GM23338 (cell line): ENCODE results near the gene NEDD1. TPM values are rescaled to one million over a fixed set of nuclear protein-coding genes. Genes with fewer than 3 reads are reported as not detected.
A peak's percentile ranks its signal among the peaks of the same experiment; 100 is the strongest.

Source experiments
- ATAC-seq: fragments of 200-7000 bp; cut with Tn5 transposase; 3 replicates; pipeline ENCODE4 v1.9.1; 2020
- DNase-seq: peaks from one replicate; pipeline ENCODE4 v3.0.0-alpha.2; 2015; ENCODE audit warnings: low spot score
- H2AFZ ChIP-seq: fragments of 200-600 bp; sonication (generic); 2 replicates; pipeline ENCODE4 v1.8.0; 2016; ENCODE audit warnings: antibody characterized with exemption, mild to moderate bottlenecking, moderate library complexity
- H3F3A ChIP-seq: fragments of 200-600 bp; sonication (generic); replicated peaks from 2 replicates; pipeline ENCODE4 v1.8.0; 2017; ENCODE audit warnings: antibody characterized with exemption, mixed run types, low read depth
- H3K27ac ChIP-seq: fragments of 200-600 bp; sonication (generic); 2 replicates; pipeline ENCODE4 v1.6.1; 2016; ENCODE audit warnings: low read depth
- H3K27me3 ChIP-seq: fragments of 200-600 bp; sonication (generic); 2 replicates; pipeline ENCODE4 v1.8.0; 2016; ENCODE audit warnings: mild to moderate bottlenecking, mixed run types, moderate library complexity; ENCODE audit not compliant: insufficient read depth
- H3K36me3 ChIP-seq: fragments of 200-600 bp; sonication (generic); 2 replicates; pipeline ENCODE4 v1.8.0; 2016; ENCODE audit warnings: mild to moderate bottlenecking; ENCODE audit not compliant: insufficient read depth
- H3K4me1 ChIP-seq: fragments of 200-600 bp; sonication (generic); 2 replicates; pipeline ENCODE4 v1.8.0; 2016; ENCODE audit warnings: mild to moderate bottlenecking, moderate library complexity; ENCODE audit not compliant: insufficient read depth
- H3K4me2 ChIP-seq: fragments of 200-600 bp; sonication (generic); 2 replicates; pipeline ENCODE4 v1.7.1; 2017; ENCODE audit warnings: mixed run types
- H3K4me3 ChIP-seq: fragments of 200-600 bp; sonication (generic); 2 replicates; pipeline ENCODE4 v1.6.1; 2016; ENCODE audit warnings: mixed run types
- H3K79me2 ChIP-seq: fragments of 200-600 bp; sonication (generic); replicated peaks from 2 replicates; pipeline ENCODE4 v1.8.0; 2017; ENCODE audit warnings: mild to moderate bottlenecking; ENCODE audit not compliant: insufficient read depth
- H3K9me2 ChIP-seq: fragments of 200-600 bp; sonication (generic); 2 replicates; pipeline ENCODE4 v1.8.0; 2017; ENCODE audit not compliant: insufficient read depth
- H4K20me1 ChIP-seq: fragments of 200-600 bp; sonication (generic); replicated peaks from 2 replicates; pipeline ENCODE4 v1.8.0; 2017; ENCODE audit warnings: mild to moderate bottlenecking; ENCODE audit not compliant: insufficient read depth
- H3K27ac Mint-ChIP-seq: 2 replicates; pipeline ENCODE4 v1.8.0; 2020; ENCODE audit warnings: inconsistent platforms, mild to moderate bottlenecking, moderate library complexity, mixed read lengths
- H3K27me3 Mint-ChIP-seq: 3 replicates; pipeline ENCODE4 v1.8.0; 2022; ENCODE audit warnings: low read depth, mild to moderate bottlenecking, moderate library complexity, mixed read lengths, inconsistent platforms; ENCODE audit not compliant: insufficient read depth, poor library complexity
- H3K36me3 Mint-ChIP-seq: 3 replicates; pipeline ENCODE4 v1.8.0; 2021; ENCODE audit warnings: low read depth, mild to moderate bottlenecking, inconsistent platforms, moderate library complexity, mixed read lengths
- H3K4me1 Mint-ChIP-seq: 3 replicates; pipeline ENCODE4 v1.8.0; 2020; ENCODE audit warnings: mild to moderate bottlenecking, inconsistent platforms, mixed read lengths
- H3K4me3 Mint-ChIP-seq: 3 replicates; pipeline ENCODE4 v1.8.0; 2021; ENCODE audit warnings: moderate library complexity, mild to moderate bottlenecking, inconsistent platforms, mixed read lengths
- H3K9me3 Mint-ChIP-seq: 3 replicates; pipeline ENCODE4 v1.8.0; 2020; ENCODE audit warnings: moderate library complexity, mild to moderate bottlenecking, inconsistent platforms, mixed read lengths
- CREB1 ChIP-seq: fragments of 250-450 bp; sonication (Bioruptor Pico); IDR thresholded peaks from 2 replicates; pipeline ENCODE4 v1.5.0; 2020; ENCODE audit warnings: low read depth, mild to moderate bottlenecking, moderate library complexity
- CTCF ChIP-seq, 2 experiments: fragments of 200-600 bp in 1 of 2; sonication (generic) in 1 of 2; conservative IDR thresholded peaks; 2 replicates each; pipeline versions ENCODE4 v1.5.1 to v1.6.1; 2016 to 2017; ENCODE audit warnings: antibody characterized with exemption in 2 of 2, low read depth in 2 of 2, mild to moderate bottlenecking in 2 of 2, moderate library complexity in 1 of 2
- ETS1 ChIP-seq: IDR thresholded peaks from 2 replicates; pipeline ENCODE4 v1.6.1; 2016; ENCODE audit warnings: antibody characterized with exemption
- EZH2 ChIP-seq: fragments of 200-600 bp; sonication (generic); IDR thresholded peaks from one replicate; pipeline ENCODE4 v1.8.0; 2017; ENCODE audit warnings: antibody characterized with exemption, mild to moderate bottlenecking, low read depth; ENCODE audit not compliant: unreplicated experiment
- EZH2phosphoT487 ChIP-seq: fragments of 200-600 bp; sonication (generic); IDR thresholded peaks from one replicate; pipeline ENCODE4 v1.8.1; 2018; ENCODE audit warnings: antibody characterized with exemption; ENCODE audit not compliant: unreplicated experiment
- JUNB ChIP-seq: IDR thresholded peaks from one replicate; pipeline ENCODE4 v1.6.1; 2016; ENCODE audit warnings: antibody characterized with exemption; ENCODE audit not compliant: unreplicated experiment
- NANOG ChIP-seq: IDR thresholded peaks from 2 replicates; pipeline ENCODE4 v1.6.1; 2016; ENCODE audit warnings: antibody characterized with exemption, borderline replicate concordance
- POLR2AphosphoS5 ChIP-seq: IDR thresholded peaks from 2 replicates; pipeline ENCODE4 v1.6.1; 2016; ENCODE audit warnings: antibody characterized with exemption, low read depth
- REST ChIP-seq: IDR thresholded peaks from one replicate; pipeline ENCODE4 v1.6.1; 2018; ENCODE audit warnings: antibody characterized with exemption; ENCODE audit not compliant: unreplicated experiment
- STAT1 ChIP-seq: IDR thresholded peaks from one replicate; pipeline ENCODE4 v1.6.1; 2016; ENCODE audit warnings: antibody characterized with exemption; ENCODE audit not compliant: unreplicated experiment
- ZNF114 ChIP-seq: fragments of 250-450 bp; sonication (Bioruptor Pico); IDR thresholded peaks from 2 replicates; pipeline ENCODE4 v1.5.0; 2020; ENCODE audit warnings: mild to moderate bottlenecking, moderate library complexity
- ZNF331 ChIP-seq: fragments of 250-450 bp; sonication (Bioruptor Pico); IDR thresholded peaks from 2 replicates; pipeline ENCODE4 v1.5.0; 2020; ENCODE audit warnings: low read depth, mild to moderate bottlenecking, moderate library complexity
- ZNF462 ChIP-seq: fragments of 250-450 bp; sonication (Bioruptor Pico); IDR thresholded peaks from 2 replicates; pipeline ENCODE4 v1.5.0; 2020; ENCODE audit warnings: mild to moderate bottlenecking, moderate library complexity
- polyA plus RNA-seq: library from polyadenylated mRNA; unstranded; fragments of >200 nt; fragmentation: Nextera tagmentation; extraction: Ambion mirVana; gene quantifications from 2 replicates; pipeline ENCODE4 v1.2.1, GENCODE V29; 2016
- total RNA-seq: library from RNA; depleted of rRNA; stranded (reverse); fragments of >200 nt; shearing (Covaris generic); gene quantifications from 2 replicates; pipeline ENCODE4 v1.2.3, GENCODE V29; 2014

Gene NEDD1
- total and polyA plus RNA-seq, 2 experiments from 2014 or later, result 16.0 to 35.8 TPM

- Histone ChIP-seq H3K36me3 (no peaks in the 10 kb centered on the region), H3K4me2 (no peak overlapping the region), H3K27me3 (peaks cover 9% of the 10 kb centered on the region; the same call in 1 of the 2 replicates), H2AFZ (peak overlapping the region; percentile 53; the same call in 1 of the 2 replicates), H3K4me1 (peaks cover 15% of the 10 kb centered on the region), H3K9me2 (no peaks in the 10 kb centered on the region), H3K27ac (no peak overlapping the region), H3K4me3 (no peak overlapping the region), H3F3A (no peaks in the 10 kb centered on the region), H4K20me1 (no peaks in the 10 kb centered on the region), H3K79me2 (no peaks in the 10 kb centered on the region)
- TF ChIP-seq ZNF462 (CRISPR knock-in tag) (no peak), EZH2 (no peak), NANOG (no peak), CTCF (conservative IDR thresholded peaks at IDR 0.05; ENCODE audit: low read depth in 2 of 2) (no peak), ETS1 (no peak), ZNF114 (CRISPR knock-in tag) (no peak), STAT1 (no peak), POLR2AphosphoS5 (no peak), EZH2phosphoT487 (no peak), REST (no peak), CREB1 (no peak), ZNF331 (CRISPR knock-in tag) (no peak), JUNB (no peak)
- H3K4me3 Mint-ChIP-seq, result no peak overlapping the region
- H3K27me3 Mint-ChIP-seq, result peaks cover 6% of the 10 kb centered on the region
- ATAC-seq (no peak), DNase-seq (no peak)
- peaks cover 28% of the 10 kb centered on the region for H3K4me1 Mint-ChIP-seq
- H3K36me3 Mint-ChIP-seq, result no peaks in the 10 kb centered on the region
- H3K9me3 Mint-ChIP-seq, result no peaks in the 10 kb centered on the region
- no peak overlapping the region for H3K27ac Mint-ChIP-seq
Observed at GRCh38 chr12:96982671-96983070, 75.6 kb downstream of the NEDD1 start.
